ENCODE results near the gene MST1R.
"Not testable (repeated sequence)": the region's sequence is repeated elsewhere in the genome, so short reads cannot be mapped to it uniquely, and the experiment has no call there.

Gene MST1R

GRCh38 chr3:49912881-49913281, 9.2 kb upstream of the MST1R start:
- Histone ChIP-seq H3K4me1 (peaks cover 23% of the 10 kb centered on the region), H3K27ac (no peak overlapping the region), H4K20me1 (peaks cover 20% of the 10 kb centered on the region; the same call in 1 of the 2 replicates), H3K27me3 (no peaks in the 10 kb centered on the region), H3K36me3 (peaks cover 62% of the 10 kb centered on the region), H3K4me3 (no peak overlapping the region), H3K4me2 (no peak overlapping the region), H3K9ac (no peak overlapping the region), H3K9me3 (no peaks in the 10 kb centered on the region)
- TF ChIP-seq Cebpa-rat (IDR thresholded peaks at IDR 0.05), result no peak

GRCh38 chr3:49911611-49912010, 7.9 kb upstream of the MST1R start:
- H3K4me1 ChIP-seq, result peaks cover 17% of the 10 kb centered on the region
- peaks cover 15% of the 10 kb centered on the region; the same call in 1 of the 2 replicates for H4K20me1 ChIP-seq
- no peak overlapping the region for H3K4me3 ChIP-seq
- peak overlapping the region; percentile 23; the same call in 1 of the 2 replicates for H3K27ac ChIP-seq
- no peak for TF ChIP-seq Cebpa-rat (IDR thresholded peaks at IDR 0.05)
- H3K36me3 ChIP-seq, result peaks cover 56% of the 10 kb centered on the region
- no peaks in the 10 kb centered on the region for H3K9me3 ChIP-seq
- H3K27me3 ChIP-seq, result no peaks in the 10 kb centered on the region
- peak overlapping the region; percentile 60 for H3K9ac ChIP-seq
- peak overlapping the region; percentile 74 for H3K4me2 ChIP-seq

GRCh38 chr3:49911124-49911420, 7.4 kb upstream of the MST1R start:
- H3K9ac ChIP-seq, result 0 out of 2 replicates have a peak overlapping the region, but pooled peaks have one; percentile 60
- H3K4me3 ChIP-seq, result no peak overlapping the region
- no peak for TF ChIP-seq Cebpa-rat (IDR thresholded peaks at IDR 0.05)
- H3K36me3 ChIP-seq, result peaks cover 53% of the 10 kb centered on the region
- peaks cover 9% of the 10 kb centered on the region; the same call in 1 of the 2 replicates for H4K20me1 ChIP-seq
- peak overlapping the region; percentile 74 for H3K4me2 ChIP-seq
- H3K27ac ChIP-seq, result peak overlapping the region; percentile 23; the same call in 1 of the 2 replicates
- H3K4me1 ChIP-seq, result peaks cover 20% of the 10 kb centered on the region
- H3K9me3 ChIP-seq, result no peaks in the 10 kb centered on the region
- H3K27me3 ChIP-seq, result no peaks in the 10 kb centered on the region

- H3K9me3 ChIP-seq, result no peaks in the 10 kb centered on the region
- H3K4me3 ChIP-seq, result no peak overlapping the region
- no peak overlapping the region for H3K9ac ChIP-seq
- H3K27ac ChIP-seq, result no peak overlapping the region
- H3K4me2 ChIP-seq, result no peak overlapping the region
- TF ChIP-seq Cebpa-rat (IDR thresholded peaks at IDR 0.05), result no peak
- 0 out of 2 replicates have a peak, but pooled peaks cover 4% of the 10 kb centered on the region for H4K20me1 ChIP-seq
- peaks cover 53% of the 10 kb centered on the region for H3K36me3 ChIP-seq
- H3K27me3 ChIP-seq, result no peaks in the 10 kb centered on the region
- H3K4me1 ChIP-seq, result peaks cover 25% of the 10 kb centered on the region
These were observed 6.9 kb upstream of the MST1R start for GRCh38 chr3:49910409-49911123.

GRCh38 chr3:49908373-49909199, 4.9 kb upstream of the MST1R start:
- no peak overlapping the region for H3K4me2 ChIP-seq
- no peaks in the 10 kb centered on the region for H3K9me3 ChIP-seq
- no peaks in the 10 kb centered on the region for H3K27me3 ChIP-seq
- 0 out of 2 replicates have a peak, but pooled peaks cover 4% of the 10 kb centered on the region for H4K20me1 ChIP-seq
- H3K36me3 ChIP-seq, result peaks cover 53% of the 10 kb centered on the region
- H3K4me3 ChIP-seq, result no peak overlapping the region
- H3K9ac ChIP-seq, result 0 out of 2 replicates have a peak overlapping the region, but pooled peaks have one; percentile 4
- peaks cover 45% of the 10 kb centered on the region for H3K4me1 ChIP-seq
- no peak overlapping the region for H3K27ac ChIP-seq
- TF ChIP-seq Cebpa-rat (IDR thresholded peaks at IDR 0.05), result no peak

- H3K9ac ChIP-seq, result peak overlapping the region; percentile 7; the same call in 1 of the 2 replicates
- H3K4me1 ChIP-seq, result peaks cover 53% of the 10 kb centered on the region
- peak overlapping the region; percentile 67 for H3K4me2 ChIP-seq
- no peak for TF ChIP-seq Cebpa-rat (IDR thresholded peaks at IDR 0.05)
- peak overlapping the region; percentile 43 for H3K27ac ChIP-seq
- peaks cover 33% of the 10 kb centered on the region for H3K36me3 ChIP-seq
- H3K27me3 ChIP-seq, result no peaks in the 10 kb centered on the region
- no peaks in the 10 kb centered on the region for H3K9me3 ChIP-seq
- H4K20me1 ChIP-seq, result 0 out of 2 replicates have a peak, but pooled peaks cover 4% of the 10 kb centered on the region
- no peak overlapping the region for H3K4me3 ChIP-seq
These were observed 2.5 kb upstream of the MST1R start for GRCh38 chr3:49906073-49906743.

GRCh38 chr3:49904448-49904847, 775 bp upstream of the MST1R start:
- H3K27me3 ChIP-seq, H4K20me1 ChIP-seq, H3K9me3 ChIP-seq, H3K4me3 ChIP-seq, H3K9ac ChIP-seq: not testable (repeated sequence)
- Histone ChIP-seq H3K4me2 (peak overlapping the region; percentile 70), H3K27ac (0 out of 2 replicates have a peak overlapping the region, but pooled peaks have one; percentile 23), H3K4me1 (peaks cover 58% of the 10 kb centered on the region), H3K36me3 (peaks cover 16% of the 10 kb centered on the region)

GRCh38 chr3:49902511-49903345, 945 bp downstream of the MST1R start:
- Histone ChIP-seq H3K4me3 (no peak overlapping the region), H3K4me2 (peak overlapping the region; percentile 70), H3K27ac (peak overlapping the region; percentile 51; the same call in 1 of the 2 replicates)

More at GRCh38 chr3:49902511-49903345, 945 bp downstream of the MST1R start:
- H3K36me3 ChIP-seq, result no peaks in the 10 kb centered on the region
- H3K27me3 ChIP-seq, result no peaks in the 10 kb centered on the region
- H3K9me3 ChIP-seq, result no peaks in the 10 kb centered on the region
- peaks cover 58% of the 10 kb centered on the region for H3K4me1 ChIP-seq
- TF ChIP-seq Cebpa-rat (IDR thresholded peaks at IDR 0.05), result no peak
- H4K20me1 ChIP-seq, result no peaks in the 10 kb centered on the region
- no peak overlapping the region for H3K9ac ChIP-seq
